Activated CD4-positive, alpha-beta memory T cell treated with anti-CD3 and anti-CD28 coated beads for 36 hours (primary cell): Measurements from ENCODE around the gene GRIK1. TPM values are rescaled to one million over a fixed set of nuclear protein-coding genes. Genes with fewer than 3 reads are reported as not detected.

ENCODE experiments used
- CTCF ChIA-PET: fragments of 350-600 bp; sonication (Branson Sonifier 250); formaldehyde crosslinking; loops from one replicate; lab custom pipeline; 2021; ENCODE audit warnings: antibody characterized with exemption, inconsistent platforms; lab: Charles Lee
- POLR2A ChIA-PET: fragments of 350-600 bp; sonication (Branson Sonifier 250); formaldehyde crosslinking; loops from one replicate; lab custom pipeline; 2021; ENCODE audit warnings: antibody characterized with exemption; lab: Charles Lee
- DNase-seq: peaks from one replicate; pipeline ENCODE4 v3.0.0-alpha.2; 2020
- H3K27ac Mint-ChIP-seq: one replicate; pipeline ENCODE4 v1.8.0; 2021; ENCODE audit warnings: mixed read lengths
- H3K27me3 Mint-ChIP-seq: one replicate; pipeline ENCODE4 v1.8.0; 2021; ENCODE audit warnings: mixed read lengths
- H3K36me3 Mint-ChIP-seq: one replicate; pipeline ENCODE4 v1.8.0; 2021; ENCODE audit warnings: mixed read lengths
- H3K4me1 Mint-ChIP-seq: one replicate; pipeline ENCODE4 v1.8.0; 2021; ENCODE audit warnings: low read depth, mixed read lengths
- H3K4me3 Mint-ChIP-seq: one replicate; pipeline ENCODE4 v1.8.0; 2021; ENCODE audit warnings: mild to moderate bottlenecking, mixed read lengths
- H3K9me3 Mint-ChIP-seq: one replicate; pipeline ENCODE4 v1.8.0; 2021; ENCODE audit warnings: mixed read lengths
- intact Hi-C: fragments of 100-400 bp; cut with micrococcal nuclease; formaldehyde crosslinking; loops from one replicate; pipeline ENCODE4 v1.15.1; 2023
- total RNA-seq, 2 experiments: library from RNA; stranded (reverse); gene quantifications; one replicate each; pipeline ENCODE4 v1.2.3, GENCODE V29; 2021

The GRIK1 gene
- total RNA-seq, 2 experiments from 2014 or later: not detected

GRCh38 chr21:29656504-29657239 lies 283.1 kb downstream of the GRIK1 start:
- Mint-ChIP-seq H3K36me3 (no peaks in the 10 kb centered on the region), H3K27me3 (peaks cover 4% of the 10 kb centered on the region), H3K27ac (peak overlapping the region; percentile 76), H3K9me3 (peaks cover 2% of the 10 kb centered on the region), H3K4me1 (peaks cover 14% of the 10 kb centered on the region), H3K4me3 (peak overlapping the region; percentile 39)
- peak; percentile 10 for DNase-seq
- POLR2A ChIA-PET: no interaction called here
- CTCF ChIA-PET: interaction anchor here (0.6 kb wide), 1 partner anchor 74 kb away, joined by 3 read pairs; no protein-coding TSS in a partner anchor
- intact Hi-C loops: loop anchor here (10.0 kb wide), 1 partner anchor 222 kb away; no protein-coding TSS in a partner anchor

DNA sequence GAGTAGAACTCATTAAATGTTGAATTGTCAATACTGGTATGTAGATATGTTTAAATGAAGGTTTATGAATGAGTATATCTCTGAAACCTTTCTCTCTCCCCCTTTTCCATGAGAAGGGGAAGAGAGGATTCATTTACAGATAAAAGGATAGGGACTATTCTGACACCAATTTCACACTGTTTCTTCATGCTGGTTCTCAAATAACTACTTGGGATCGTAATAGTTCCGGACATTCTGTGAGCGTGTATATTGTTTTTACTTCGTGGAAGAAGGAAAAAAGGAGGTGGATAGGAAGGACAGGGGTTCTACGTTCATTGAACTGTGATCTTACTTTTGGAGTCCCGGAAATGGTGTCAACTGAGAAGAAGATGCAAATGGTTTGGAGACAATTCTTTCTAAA lies 284.2 kb downstream of the GRIK1 start:
- CTCF ChIA-PET: interaction anchor here (0.6 kb wide), 1 partner anchor 218 kb away, joined by 4 read pairs; no protein-coding TSS in a partner anchor
- DNase-seq: no peak
- no peak overlapping the region for H3K4me3 Mint-ChIP-seq
- intact Hi-C loops: loop anchor here (10.0 kb wide), 1 partner anchor 221 kb away; no protein-coding TSS in a partner anchor
- no peaks in the 10 kb centered on the region for H3K36me3 Mint-ChIP-seq
- no peak overlapping the region for H3K27ac Mint-ChIP-seq
- peaks cover 14% of the 10 kb centered on the region for H3K4me1 Mint-ChIP-seq
- POLR2A ChIA-PET: no interaction called here
- H3K9me3 Mint-ChIP-seq: peaks cover 2% of the 10 kb centered on the region
- peaks cover 2% of the 10 kb centered on the region for H3K27me3 Mint-ChIP-seq

DNA sequence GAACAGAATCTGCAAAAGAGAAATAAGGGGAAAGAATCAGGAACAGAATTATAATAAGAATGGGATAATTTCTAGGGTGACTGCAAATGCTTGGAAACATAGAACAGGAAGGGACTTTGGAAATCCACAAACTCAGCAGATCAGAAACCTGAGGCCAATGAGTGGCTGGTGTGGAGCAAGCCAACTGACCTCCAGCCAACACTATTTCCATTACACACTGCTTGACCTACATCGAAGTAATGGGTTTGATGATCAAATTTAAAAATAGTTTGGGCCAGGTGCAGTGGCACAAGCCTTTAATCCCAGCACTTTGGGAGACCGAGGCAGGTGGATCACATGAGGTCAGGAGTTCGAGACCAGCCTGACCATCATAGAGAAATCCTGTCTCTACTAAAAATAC lies 284.9 kb downstream of the GRIK1 start:
- Mint-ChIP-seq H3K9me3 (peaks cover 2% of the 10 kb centered on the region), H3K4me3 (no peak overlapping the region), H3K4me1 (peaks cover 14% of the 10 kb centered on the region), H3K27me3 (no peaks in the 10 kb centered on the region), H3K27ac (no peak overlapping the region), H3K36me3 (no peaks in the 10 kb centered on the region)
- intact Hi-C loops: loop anchor here (10.0 kb wide), 1 partner anchor 220 kb away; no protein-coding TSS in a partner anchor
- ChIA-PET CTCF (no interaction called here), POLR2A (no interaction called here)
- DNase-seq: no peak

DNA sequence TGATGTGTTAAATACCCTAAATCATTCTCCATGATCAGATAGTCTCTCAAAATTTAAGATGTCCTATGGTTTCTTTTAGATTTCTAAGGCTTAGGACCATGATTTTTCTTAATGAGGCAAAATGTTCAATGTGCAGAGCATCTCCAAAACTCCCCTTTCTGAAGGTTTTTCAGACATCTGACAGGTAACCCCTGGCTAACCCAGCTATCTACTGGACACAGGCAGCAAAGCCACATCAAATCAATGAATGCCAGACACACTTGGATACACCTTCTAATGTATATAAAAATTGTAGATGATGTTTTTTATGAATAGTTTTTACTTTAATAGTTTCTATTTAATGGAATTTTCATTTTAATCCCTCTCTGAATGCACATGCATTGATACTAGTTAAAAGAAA lies 285.6 kb downstream of the GRIK1 start:
- CTCF ChIA-PET: no interaction called here
- no peaks in the 10 kb centered on the region for H3K27me3 Mint-ChIP-seq
- intact Hi-C loops: loop anchor here (10.0 kb wide), 1 partner anchor 219 kb away; no protein-coding TSS in a partner anchor
- H3K27ac Mint-ChIP-seq: no peak overlapping the region
- peaks cover 2% of the 10 kb centered on the region for H3K9me3 Mint-ChIP-seq
- no peaks in the 10 kb centered on the region for H3K36me3 Mint-ChIP-seq
- no peak for DNase-seq
- POLR2A ChIA-PET: no interaction called here
- H3K4me1 Mint-ChIP-seq: peaks cover 14% of the 10 kb centered on the region
- H3K4me3 Mint-ChIP-seq: no peak overlapping the region

GRCh38 chr21:29650523-29651022 lies 289.2 kb downstream of the GRIK1 start:
- H3K27me3 Mint-ChIP-seq: no peaks in the 10 kb centered on the region
- CTCF ChIA-PET: no interaction called here
- no peak overlapping the region for H3K4me3 Mint-ChIP-seq

DNA sequence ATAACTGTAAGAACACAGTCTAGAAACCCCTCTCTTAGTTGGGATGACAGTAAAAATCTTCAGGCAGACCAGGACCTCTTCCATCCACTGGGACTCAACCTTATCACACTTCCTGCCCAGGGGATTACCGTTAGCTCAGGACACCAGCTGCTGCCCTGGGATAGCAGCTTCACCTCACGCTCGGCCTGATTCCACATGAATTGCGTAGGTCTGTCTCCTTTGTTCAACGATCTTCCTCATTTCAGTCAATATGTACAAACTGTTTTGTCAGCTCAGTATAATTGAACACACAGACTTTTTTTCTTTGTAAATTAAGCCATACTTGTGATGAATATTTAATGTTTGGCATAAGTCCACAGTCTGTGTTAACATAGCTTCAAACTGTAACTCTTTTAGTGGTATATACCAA lies 290.4 kb downstream of the GRIK1 start:
- H3K27ac Mint-ChIP-seq: no peak overlapping the region
- CTCF ChIA-PET: no interaction called here
- POLR2A ChIA-PET: no interaction called here
- H3K4me1 Mint-ChIP-seq: no peaks in the 10 kb centered on the region
- no peaks in the 10 kb centered on the region for H3K9me3 Mint-ChIP-seq
- H3K4me3 Mint-ChIP-seq: no peak overlapping the region
- intact Hi-C loops: no loop called here
- no peak for DNase-seq
- H3K27me3 Mint-ChIP-seq: no peaks in the 10 kb centered on the region
- no peaks in the 10 kb centered on the region for H3K36me3 Mint-ChIP-seq

More at GRCh38 chr21:29650523-29651022, 289.2 kb downstream of the GRIK1 start:
- H3K9me3 Mint-ChIP-seq: peaks cover 2% of the 10 kb centered on the region
- H3K27ac Mint-ChIP-seq: no peak overlapping the region
- intact Hi-C loops: loop anchor here (10.0 kb wide), 1 partner anchor 216 kb away; no protein-coding TSS in a partner anchor
- POLR2A ChIA-PET: no interaction called here
- no peak for DNase-seq
- H3K36me3 Mint-ChIP-seq: no peaks in the 10 kb centered on the region
- peaks cover under 1% of the 10 kb centered on the region for H3K4me1 Mint-ChIP-seq

GRCh38 chr21:29648710-29649240 lies 291.0 kb downstream of the GRIK1 start:
- intact Hi-C loops: no loop called here
- Mint-ChIP-seq H3K4me3 (no peak overlapping the region), H3K36me3 (no peaks in the 10 kb centered on the region), H3K4me1 (no peaks in the 10 kb centered on the region), H3K27me3 (no peaks in the 10 kb centered on the region), H3K9me3 (no peaks in the 10 kb centered on the region), H3K27ac (no peak overlapping the region)
- ChIA-PET POLR2A (no interaction called here), CTCF (no interaction called here)
- DNase-seq: no peak

- Mint-ChIP-seq H3K4me1 (no peaks in the 10 kb centered on the region), H3K27me3 (no peaks in the 10 kb centered on the region), H3K36me3 (no peaks in the 10 kb centered on the region), H3K4me3 (no peak overlapping the region), H3K27ac (no peak overlapping the region), H3K9me3 (no peaks in the 10 kb centered on the region)
- POLR2A ChIA-PET: no interaction called here
- intact Hi-C loops: no loop called here
- no peak for DNase-seq
- CTCF ChIA-PET: no interaction called here
Observed at GRCh38 chr21:29647353-29647781, 292.4 kb downstream of the GRIK1 start.

DNA sequence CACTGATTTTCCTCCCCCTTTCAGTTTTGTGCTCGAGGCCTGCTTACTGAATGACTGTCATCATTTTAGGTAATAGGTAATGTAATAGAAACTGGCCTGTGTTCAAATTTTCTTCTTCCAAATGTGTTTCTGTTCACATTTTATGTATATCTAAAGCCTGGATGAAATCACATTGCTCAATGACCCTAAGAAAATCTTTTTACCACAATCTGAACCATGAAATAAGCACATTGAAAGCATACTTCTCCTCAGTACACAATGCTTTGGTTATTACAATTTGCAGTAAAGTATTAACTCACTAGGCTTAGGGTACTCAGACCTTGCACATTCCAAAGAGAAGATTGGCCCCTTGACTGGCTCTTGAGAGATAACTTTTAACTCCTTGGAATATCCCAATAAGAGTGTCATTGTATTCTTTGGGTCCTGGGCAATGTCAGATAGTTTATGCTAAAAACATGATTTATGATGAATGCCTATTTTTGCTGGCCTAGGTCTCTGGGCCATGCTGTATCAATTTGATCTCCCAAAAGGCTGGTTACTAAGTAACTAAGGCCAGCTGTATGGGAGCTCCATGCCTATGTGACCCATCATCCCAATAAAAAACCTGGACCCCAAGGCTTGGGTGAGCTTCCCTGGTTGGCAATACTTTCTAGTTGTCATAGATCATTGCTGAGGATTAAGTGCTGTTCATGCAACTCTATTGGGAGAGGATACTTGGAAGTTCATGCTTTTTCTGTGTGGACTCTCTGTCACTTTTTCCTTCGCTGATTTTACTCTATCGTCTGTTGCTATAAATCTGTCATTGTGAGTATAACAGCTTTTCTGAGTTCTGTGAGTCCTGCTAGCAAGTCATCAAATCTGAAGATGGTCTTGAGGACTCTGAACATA lies 293.9 kb downstream of the GRIK1 start:
- CTCF ChIA-PET: interaction anchor here (0.6 kb wide), 1 partner anchor 8 kb away, joined by 5 read pairs; no protein-coding TSS in a partner anchor
- POLR2A ChIA-PET: no interaction called here
- Mint-ChIP-seq H3K27ac (no peak overlapping the region), H3K36me3 (no peaks in the 10 kb centered on the region), H3K9me3 (no peaks in the 10 kb centered on the region), H3K4me3 (no peak overlapping the region), H3K27me3 (no peaks in the 10 kb centered on the region), H3K4me1 (no peaks in the 10 kb centered on the region)
- no peak for DNase-seq
- intact Hi-C loops: no loop called here

DNA sequence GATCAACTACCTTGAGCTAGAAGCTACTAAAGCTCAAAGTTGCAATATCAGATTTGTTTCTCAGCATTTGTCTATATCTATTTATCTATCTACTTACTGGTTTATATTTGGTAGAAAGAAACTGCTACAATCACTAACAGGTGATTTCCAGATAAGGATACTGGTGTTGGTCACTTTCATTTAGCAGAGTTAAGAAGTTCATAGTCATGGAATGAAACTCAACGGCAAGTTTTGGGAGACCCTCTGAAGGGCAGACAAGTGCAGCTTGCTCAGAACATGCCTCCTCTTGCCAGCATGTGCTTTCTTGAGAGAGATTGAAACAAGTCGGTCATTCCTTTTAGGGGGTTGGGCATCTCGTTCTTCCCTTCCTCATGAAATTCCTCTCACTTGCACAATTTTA lies 296.5 kb downstream of the GRIK1 start:
- DNase-seq: no peak
- H3K4me1 Mint-ChIP-seq: no peaks in the 10 kb centered on the region
- no peaks in the 10 kb centered on the region for H3K36me3 Mint-ChIP-seq
- no peaks in the 10 kb centered on the region for H3K9me3 Mint-ChIP-seq
- ChIA-PET POLR2A (no interaction called here), CTCF (no interaction called here)
- intact Hi-C loops: no loop called here
- H3K27me3 Mint-ChIP-seq: no peaks in the 10 kb centered on the region
- H3K4me3 Mint-ChIP-seq: no peak overlapping the region
- H3K27ac Mint-ChIP-seq: no peak overlapping the region

DNA sequence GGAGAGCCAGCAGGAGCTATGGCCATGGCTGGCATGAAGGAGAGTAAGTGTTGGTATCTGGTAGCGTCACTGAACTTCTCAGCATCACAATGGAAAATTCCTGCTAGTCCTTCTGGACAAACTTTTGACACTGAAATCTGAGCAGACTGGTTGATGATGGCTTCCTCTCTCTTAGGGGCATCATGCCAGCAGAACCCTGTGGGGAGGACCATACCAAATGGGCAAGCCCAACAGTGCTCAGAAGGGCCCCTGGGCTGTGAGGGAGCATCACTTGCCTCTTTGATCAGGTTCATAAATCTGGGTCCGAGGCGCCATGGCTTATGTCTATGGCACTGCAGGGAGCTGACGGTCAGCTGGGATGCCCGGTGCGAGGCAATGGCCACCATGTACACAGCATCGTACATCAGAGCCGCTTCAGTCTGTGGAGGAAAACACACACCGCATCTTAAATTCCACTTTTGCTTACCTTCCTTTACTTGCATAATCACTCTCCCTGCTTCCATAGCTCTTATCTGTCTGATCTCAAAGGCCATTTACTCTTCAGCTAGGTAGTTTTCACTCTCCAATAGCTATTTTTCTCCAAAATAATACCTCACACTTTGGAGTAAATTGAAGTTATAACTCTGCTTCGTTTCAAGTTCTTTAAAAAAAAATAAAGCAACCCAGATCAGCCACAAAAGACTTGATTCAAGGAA lies 297.1 kb downstream of the GRIK1 start:
- ChIA-PET CTCF (no interaction called here), POLR2A (no interaction called here)
- no peak for DNase-seq
- Mint-ChIP-seq H3K27me3 (peaks cover 2% of the 10 kb centered on the region), H3K36me3 (no peaks in the 10 kb centered on the region), H3K9me3 (no peaks in the 10 kb centered on the region), H3K27ac (no peak overlapping the region), H3K4me1 (no peaks in the 10 kb centered on the region), H3K4me3 (no peak overlapping the region)
- intact Hi-C loops: no loop called here
